ENCODE results near the gene TENT5A.
"Not testable (repeated sequence)": the region's sequence is repeated elsewhere in the genome, so short reads cannot be mapped to it uniquely, and the experiment has no call there.

The TENT5A gene

GRCh38 chr6:81750200-81750599 lies 2.3 kb downstream of the TENT5A start:
- Mint-ChIP-seq H3K4me1 (peaks cover 38% of the 10 kb centered on the region), H3K9me3 (no peaks in the 10 kb centered on the region), H3K27me3 (peaks cover 17% of the 10 kb centered on the region), H3K36me3 (ENCODE audit: low read depth) (peaks cover 3% of the 10 kb centered on the region), H3K27ac (no peak overlapping the region), H3K4me3 (peak overlapping the region; percentile 87)
- DNase-seq (no peak), ATAC-seq (no peak)

DNA sequence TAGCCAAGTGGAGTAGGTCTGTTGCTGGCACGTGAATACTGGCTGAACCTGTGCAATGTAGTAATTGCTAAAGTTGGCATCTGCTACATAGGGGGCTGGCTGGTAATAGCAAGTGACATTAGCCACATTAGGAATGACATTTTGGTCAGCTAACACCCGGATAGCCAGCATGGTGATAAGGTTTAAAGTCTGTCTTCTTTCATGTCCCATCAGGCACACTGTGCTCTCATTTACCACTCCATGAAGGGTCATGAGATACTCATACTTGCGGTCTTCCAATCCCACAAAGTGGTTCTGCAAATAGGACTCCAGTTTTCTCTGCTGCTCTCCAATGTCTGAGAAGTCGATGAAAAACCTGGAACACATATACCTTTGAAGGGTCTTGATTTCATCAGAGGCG lies 2.8 kb downstream of the TENT5A start:
- Mint-ChIP-seq H3K27me3 (peaks cover 17% of the 10 kb centered on the region), H3K27ac (no peak overlapping the region), H3K9me3 (no peaks in the 10 kb centered on the region), H3K4me3 (no peak overlapping the region), H3K36me3 (ENCODE audit: low read depth) (peaks cover 3% of the 10 kb centered on the region), H3K4me1 (peaks cover 41% of the 10 kb centered on the region)
- DNase-seq = no peak
- no peak for ATAC-seq

- Mint-ChIP-seq H3K36me3 (ENCODE audit: low read depth) (peaks cover 3% of the 10 kb centered on the region), H3K4me3 (no peak overlapping the region), H3K9me3 (no peaks in the 10 kb centered on the region), H3K27me3 (peaks cover 17% of the 10 kb centered on the region), H3K27ac (no peak overlapping the region), H3K4me1 (peaks cover 43% of the 10 kb centered on the region)
- no peak for ATAC-seq
- DNase-seq = no peak
Observed at GRCh38 chr6:81748994-81749393, 3.5 kb downstream of the TENT5A start.

DNA sequence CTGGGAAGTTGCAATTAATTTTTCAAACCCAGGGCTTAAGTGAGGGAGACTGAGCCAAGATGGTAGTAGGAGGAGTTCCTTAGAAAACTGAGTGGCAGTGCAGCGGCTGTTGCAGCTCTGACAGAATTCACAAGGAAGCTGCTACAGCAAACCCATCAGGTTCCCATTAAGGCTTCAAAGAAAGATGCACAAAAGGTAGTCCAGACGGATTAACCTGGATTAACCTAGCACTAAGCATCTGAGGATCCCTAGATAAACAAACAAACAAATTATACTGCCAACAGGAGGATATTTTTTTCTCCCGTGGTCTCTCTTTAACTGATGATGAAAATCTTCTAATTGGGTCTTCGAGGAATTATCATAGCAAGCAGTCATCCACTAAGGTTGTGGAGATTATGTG lies 5.2 kb downstream of the TENT5A start:
- DNase-seq (no peak), ATAC-seq (no peak)
- Mint-ChIP-seq H3K4me1 (peaks cover 35% of the 10 kb centered on the region), H3K4me3 (no peak overlapping the region), H3K27me3 (peaks cover 13% of the 10 kb centered on the region), H3K9me3 (no peaks in the 10 kb centered on the region), H3K36me3 (ENCODE audit: low read depth) (peaks cover 3% of the 10 kb centered on the region), H3K27ac (no peak overlapping the region)

- DNase-seq (no peak), ATAC-seq (no peak)
- no peaks in the 10 kb centered on the region for H3K27me3 Mint-ChIP-seq
- no peak overlapping the region for H3K4me3 Mint-ChIP-seq
- peaks cover 11% of the 10 kb centered on the region for H3K4me1 Mint-ChIP-seq
- peaks cover 1% of the 10 kb centered on the region for H3K36me3 Mint-ChIP-seq (ENCODE audit: low read depth)
- no peak overlapping the region for H3K27ac Mint-ChIP-seq
- no peaks in the 10 kb centered on the region for H3K9me3 Mint-ChIP-seq
Observed at GRCh38 chr6:81744131-81744530, 8.3 kb downstream of the TENT5A start.

DNA sequence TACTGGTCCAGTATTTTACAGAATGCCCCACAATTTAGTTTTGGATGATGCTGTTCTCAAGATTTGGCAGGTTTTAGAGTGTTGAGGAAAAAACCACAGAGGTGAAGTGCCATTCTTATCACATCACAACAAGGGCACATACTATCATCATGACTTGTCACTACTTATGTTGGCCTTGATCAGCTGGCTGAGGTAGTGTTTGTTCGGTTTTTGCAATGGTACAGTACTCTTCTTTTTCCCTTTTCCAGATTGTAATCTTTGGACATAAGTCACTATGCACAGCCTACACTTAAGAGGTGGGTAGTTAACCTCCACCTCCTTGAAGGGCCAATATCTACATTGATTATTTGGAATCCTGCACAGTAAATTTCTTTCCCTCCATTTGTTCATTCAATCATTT lies 8.8 kb downstream of the TENT5A start:
- Mint-ChIP-seq H3K4me3 (no peak overlapping the region), H3K9me3 (no peaks in the 10 kb centered on the region), H3K27ac (no peak overlapping the region), H3K27me3 (no peaks in the 10 kb centered on the region), H3K36me3 (ENCODE audit: low read depth) (no peaks in the 10 kb centered on the region), H3K4me1 (peaks cover 9% of the 10 kb centered on the region)
- DNase-seq (no peak), ATAC-seq (no peak)

- no peaks in the 10 kb centered on the region for H3K36me3 Mint-ChIP-seq (ENCODE audit: low read depth)
- no peak overlapping the region for H3K27ac Mint-ChIP-seq
- no peaks in the 10 kb centered on the region for H3K27me3 Mint-ChIP-seq
- peaks cover 7% of the 10 kb centered on the region for H3K4me1 Mint-ChIP-seq
- DNase-seq (no peak), ATAC-seq (no peak)
- no peaks in the 10 kb centered on the region for H3K9me3 Mint-ChIP-seq
- no peak overlapping the region for H3K4me3 Mint-ChIP-seq
Observed at GRCh38 chr6:81741689-81742088, 10.8 kb downstream of the TENT5A start.

GRCh38 chr6:81740591-81740990 lies 11.9 kb downstream of the TENT5A start:
- not testable (repeated sequence) for H3K4me3 Mint-ChIP-seq; H3K27ac Mint-ChIP-seq; ATAC-seq; DNase-seq; H3K36me3 Mint-ChIP-seq (ENCODE audit: low read depth); H3K9me3 Mint-ChIP-seq; H3K4me1 Mint-ChIP-seq; H3K27me3 Mint-ChIP-seq

GRCh38 chr6:81739230-81740195 lies 13.0 kb downstream of the TENT5A start:
- ATAC-seq = no peak
- no peak overlapping the region for H3K4me3 Mint-ChIP-seq
- H3K36me3 Mint-ChIP-seq (ENCODE audit: low read depth) = no peaks in the 10 kb centered on the region
- H3K27me3 Mint-ChIP-seq = no peaks in the 10 kb centered on the region
- H3K27ac Mint-ChIP-seq = no peak overlapping the region
- peaks cover under 1% of the 10 kb centered on the region for H3K4me1 Mint-ChIP-seq
- peaks cover 4% of the 10 kb centered on the region for H3K9me3 Mint-ChIP-seq
- no peak for DNase-seq

- ATAC-seq (no peak), DNase-seq (no peak)
- Mint-ChIP-seq H3K27me3 (no peaks in the 10 kb centered on the region), H3K27ac (no peak overlapping the region), H3K4me3 (no peak overlapping the region), H3K4me1 (no peaks in the 10 kb centered on the region), H3K36me3 (ENCODE audit: low read depth) (no peaks in the 10 kb centered on the region), H3K9me3 (peaks cover 4% of the 10 kb centered on the region)
Observed at GRCh38 chr6:81736428-81736827, 16.1 kb downstream of the TENT5A start.

DNA sequence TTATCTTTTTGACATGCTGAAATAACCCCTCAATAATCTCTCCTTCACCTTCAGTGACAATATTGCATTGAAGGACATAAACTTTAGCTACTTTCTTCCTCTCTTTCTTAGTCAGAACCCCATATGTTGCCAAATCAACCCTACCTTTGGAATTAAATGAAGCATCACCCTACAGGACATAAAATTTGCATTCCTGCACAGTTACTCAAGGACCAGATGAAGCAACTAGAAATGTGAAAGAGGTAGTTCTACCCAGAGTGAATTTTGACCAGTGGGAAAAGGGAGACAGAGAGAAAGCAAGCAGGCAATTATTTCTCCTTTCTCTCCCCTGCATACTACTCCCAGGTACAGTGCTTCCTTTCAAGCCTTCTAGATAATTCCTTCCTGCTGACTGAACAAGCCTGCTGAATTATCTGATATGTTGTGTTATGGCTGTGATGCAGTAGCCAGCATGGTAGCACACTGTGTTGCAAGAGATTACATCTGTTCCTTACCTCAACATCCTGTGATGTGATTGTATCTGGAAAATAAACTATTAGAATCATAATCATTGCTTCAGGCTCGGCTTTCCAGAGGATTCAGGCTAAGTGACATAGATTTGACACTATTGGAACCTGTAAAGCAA lies 16.6 kb downstream of the TENT5A start:
- Mint-ChIP-seq H3K36me3 (ENCODE audit: low read depth) (no peaks in the 10 kb centered on the region), H3K9me3 (peaks cover 4% of the 10 kb centered on the region), H3K4me1 (no peaks in the 10 kb centered on the region), H3K27me3 (no peaks in the 10 kb centered on the region), H3K27ac (no peak overlapping the region), H3K4me3 (no peak overlapping the region)
- ATAC-seq = no peak
- no peak for DNase-seq

DNA sequence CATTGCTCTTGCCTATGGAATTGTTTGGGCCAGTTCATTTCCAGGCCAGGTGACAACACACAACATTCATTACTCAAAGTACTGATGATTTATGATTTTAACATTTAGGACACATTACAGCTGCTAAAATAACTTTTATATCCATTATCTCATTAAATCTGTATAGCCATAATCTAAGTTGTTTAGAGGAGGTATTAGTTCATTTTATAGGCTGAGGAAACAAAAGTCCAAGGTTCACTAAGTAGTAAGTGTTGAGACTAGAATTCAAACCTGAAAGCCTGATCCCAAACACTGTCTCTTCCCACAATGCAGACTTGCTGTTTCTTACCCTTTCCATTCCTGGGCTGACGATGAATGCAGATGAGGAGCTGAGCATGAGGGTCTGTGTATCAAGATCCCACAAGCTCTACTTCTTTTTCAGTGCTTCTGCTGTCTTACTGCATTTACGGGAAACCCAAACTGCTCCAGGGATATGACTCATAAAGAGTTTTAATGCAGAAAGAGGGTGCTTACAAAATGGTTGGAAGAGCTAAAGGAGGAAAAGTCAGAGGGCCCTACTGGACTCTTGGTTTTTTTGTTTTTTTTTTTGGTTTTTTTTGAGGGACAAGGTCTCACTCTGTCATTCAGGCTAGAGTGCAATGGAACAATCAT lies 17.9 kb downstream of the TENT5A start:
- no peak for ATAC-seq
- peaks cover 4% of the 10 kb centered on the region for H3K9me3 Mint-ChIP-seq
- no peak overlapping the region for H3K27ac Mint-ChIP-seq
- no peaks in the 10 kb centered on the region for H3K27me3 Mint-ChIP-seq
- H3K36me3 Mint-ChIP-seq (ENCODE audit: low read depth) = no peaks in the 10 kb centered on the region
- H3K4me3 Mint-ChIP-seq = no peak overlapping the region
- no peak for DNase-seq
- H3K4me1 Mint-ChIP-seq = no peaks in the 10 kb centered on the region

GRCh38 chr6:81734081-81734480 lies 18.4 kb downstream of the TENT5A start:
- Mint-ChIP-seq H3K4me3 (no peak overlapping the region), H3K36me3 (ENCODE audit: low read depth) (no peaks in the 10 kb centered on the region), H3K9me3 (peaks cover 4% of the 10 kb centered on the region), H3K27ac (no peak overlapping the region), H3K27me3 (no peaks in the 10 kb centered on the region), H3K4me1 (no peaks in the 10 kb centered on the region)
- no peak for DNase-seq
- no peak for ATAC-seq

GRCh38 chr6:81731814-81732213 lies 20.7 kb downstream of the TENT5A start:
- Mint-ChIP-seq H3K27me3 (no peaks in the 10 kb centered on the region), H3K9me3 (peaks cover 4% of the 10 kb centered on the region), H3K36me3 (ENCODE audit: low read depth) (no peaks in the 10 kb centered on the region), H3K4me1 (peaks cover 5% of the 10 kb centered on the region), H3K27ac (no peak overlapping the region), H3K4me3 (no peak overlapping the region)
- ATAC-seq = no peak
- no peak for DNase-seq

Measured in activated naive CD8-positive, alpha-beta T cell treated with anti-CD3 and anti-CD28 coated beads, Interleukin-2, amount 50 U/mL, for 24 hours (primary cell).